ENCODE results near the gene ING5.

The ING5 gene

DNA sequence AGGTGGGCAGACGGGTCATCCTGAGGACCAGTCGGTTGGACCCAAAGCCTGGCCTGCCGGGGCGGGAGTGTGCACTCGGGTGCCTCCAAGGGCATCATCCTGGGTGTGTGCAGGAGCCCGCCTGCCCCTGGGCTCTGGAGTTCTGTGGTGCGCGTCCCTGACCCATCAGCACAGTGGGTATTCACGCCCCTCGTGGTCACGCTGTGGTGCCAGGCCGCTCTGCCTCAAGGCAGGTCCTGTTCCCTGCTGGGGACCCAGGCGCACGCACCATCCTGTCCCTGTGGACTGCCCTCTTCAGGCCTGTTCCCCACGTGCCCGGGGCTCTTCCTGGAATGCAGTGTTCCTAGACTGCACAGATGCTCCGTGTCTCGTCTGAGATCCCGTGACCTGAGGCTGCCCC lies 18.3 kb downstream of the ING5 start:
- no peak overlapping the region for H3K27ac ChIP-seq
- TF ChIP-seq, protein P1, sequence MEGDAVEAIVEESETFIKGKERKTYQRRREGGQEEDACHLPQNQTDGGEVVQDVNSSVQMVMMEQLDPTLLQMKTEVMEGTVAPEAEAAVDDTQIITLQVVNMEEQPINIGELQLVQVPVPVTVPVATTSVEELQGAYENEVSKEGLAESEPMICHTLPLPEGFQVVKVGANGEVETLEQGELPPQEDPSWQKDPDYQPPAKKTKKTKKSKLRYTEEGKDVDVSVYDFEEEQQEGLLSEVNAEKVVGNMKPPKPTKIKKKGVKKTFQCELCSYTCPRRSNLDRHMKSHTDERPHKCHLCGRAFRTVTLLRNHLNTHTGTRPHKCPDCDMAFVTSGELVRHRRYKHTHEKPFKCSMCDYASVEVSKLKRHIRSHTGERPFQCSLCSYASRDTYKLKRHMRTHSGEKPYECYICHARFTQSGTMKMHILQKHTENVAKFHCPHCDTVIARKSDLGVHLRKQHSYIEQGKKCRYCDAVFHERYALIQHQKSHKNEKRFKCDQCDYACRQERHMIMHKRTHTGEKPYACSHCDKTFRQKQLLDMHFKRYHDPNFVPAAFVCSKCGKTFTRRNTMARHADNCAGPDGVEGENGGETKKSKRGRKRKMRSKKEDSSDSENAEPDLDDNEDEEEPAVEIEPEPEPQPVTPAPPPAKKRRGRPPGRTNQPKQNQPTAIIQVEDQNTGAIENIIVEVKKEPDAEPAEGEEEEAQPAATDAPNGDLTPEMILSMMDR (conservative IDR thresholded peaks at IDR 0.05), result no peak

DNA sequence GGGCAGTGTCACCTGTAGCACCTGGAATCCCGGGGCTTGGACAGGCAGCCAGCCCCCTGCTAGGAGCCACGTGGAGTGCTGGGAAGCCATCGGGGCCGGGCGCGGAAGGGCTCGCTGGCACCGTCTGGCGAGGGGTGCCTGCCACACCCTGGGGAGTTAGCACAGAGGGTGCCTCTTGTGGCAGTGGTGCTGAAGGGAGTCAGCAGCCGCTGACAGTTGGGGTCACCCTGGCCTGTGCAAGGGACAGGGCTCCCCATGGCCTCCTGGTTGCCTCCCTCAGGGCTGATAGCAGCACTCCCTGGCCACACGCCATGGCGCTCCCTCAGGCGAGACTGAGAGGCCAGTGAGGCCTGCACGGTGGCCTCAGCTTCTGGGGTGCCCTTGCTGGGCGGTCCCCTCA lies 18.7 kb downstream of the ING5 start:
- H3K27ac ChIP-seq, result no peak overlapping the region
- TF ChIP-seq, protein P1 (conservative IDR thresholded peaks at IDR 0.05), result no peak

DNA sequence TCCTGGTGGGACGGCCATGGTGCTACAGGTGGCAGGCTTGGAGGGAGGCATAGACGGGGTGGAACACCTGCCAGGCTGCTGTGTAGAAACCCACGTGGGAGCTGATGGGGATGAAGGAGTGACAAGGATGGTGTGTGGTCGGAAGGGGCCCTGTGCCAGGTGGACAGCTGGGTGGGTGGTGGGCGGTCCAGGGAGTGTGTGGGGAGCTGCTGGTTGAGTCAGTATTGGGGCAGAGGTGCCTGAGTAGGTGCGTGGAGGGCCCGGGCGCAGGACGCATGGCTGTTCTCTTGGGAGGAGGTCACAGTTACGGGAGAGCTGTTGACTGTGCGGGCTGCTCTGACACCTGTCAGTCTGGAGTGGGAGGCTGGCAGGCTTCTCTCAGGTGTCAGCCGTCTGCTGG lies 20.0 kb downstream of the ING5 start:
- H3K27ac ChIP-seq, result no peak overlapping the region
- TF ChIP-seq, protein P1 (conservative IDR thresholded peaks at IDR 0.05), result no peak

DNA sequence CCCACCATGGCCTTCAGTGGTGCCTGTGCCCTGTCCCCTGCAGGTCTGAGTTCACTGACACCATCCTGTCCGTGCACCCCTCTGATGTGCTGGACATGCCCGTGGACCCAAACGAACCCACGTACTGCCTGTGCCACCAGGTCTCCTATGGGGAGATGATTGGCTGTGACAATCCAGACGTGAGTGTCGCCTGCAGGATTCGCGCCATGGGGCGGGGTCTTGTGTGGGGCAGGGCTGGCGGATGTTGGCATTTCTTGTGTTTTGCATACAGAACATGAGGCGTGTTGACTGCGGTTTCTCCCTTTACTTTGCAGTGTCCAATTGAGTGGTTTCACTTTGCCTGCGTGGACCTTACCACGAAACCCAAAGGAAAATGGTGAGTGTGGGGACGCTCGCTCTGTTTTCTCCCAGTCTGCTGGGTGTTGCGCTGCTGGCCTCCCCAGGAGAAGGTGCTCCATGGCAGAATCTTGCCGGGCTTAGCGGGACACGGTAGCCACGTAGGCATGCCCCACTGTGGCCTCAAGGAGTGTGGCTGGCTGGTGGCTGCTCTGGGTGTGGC lies 21.1 kb downstream of the ING5 start:
- H3K27ac ChIP-seq, result no peak overlapping the region
- TF ChIP-seq, protein P1 (conservative IDR thresholded peaks at IDR 0.05), result no peak

DNA sequence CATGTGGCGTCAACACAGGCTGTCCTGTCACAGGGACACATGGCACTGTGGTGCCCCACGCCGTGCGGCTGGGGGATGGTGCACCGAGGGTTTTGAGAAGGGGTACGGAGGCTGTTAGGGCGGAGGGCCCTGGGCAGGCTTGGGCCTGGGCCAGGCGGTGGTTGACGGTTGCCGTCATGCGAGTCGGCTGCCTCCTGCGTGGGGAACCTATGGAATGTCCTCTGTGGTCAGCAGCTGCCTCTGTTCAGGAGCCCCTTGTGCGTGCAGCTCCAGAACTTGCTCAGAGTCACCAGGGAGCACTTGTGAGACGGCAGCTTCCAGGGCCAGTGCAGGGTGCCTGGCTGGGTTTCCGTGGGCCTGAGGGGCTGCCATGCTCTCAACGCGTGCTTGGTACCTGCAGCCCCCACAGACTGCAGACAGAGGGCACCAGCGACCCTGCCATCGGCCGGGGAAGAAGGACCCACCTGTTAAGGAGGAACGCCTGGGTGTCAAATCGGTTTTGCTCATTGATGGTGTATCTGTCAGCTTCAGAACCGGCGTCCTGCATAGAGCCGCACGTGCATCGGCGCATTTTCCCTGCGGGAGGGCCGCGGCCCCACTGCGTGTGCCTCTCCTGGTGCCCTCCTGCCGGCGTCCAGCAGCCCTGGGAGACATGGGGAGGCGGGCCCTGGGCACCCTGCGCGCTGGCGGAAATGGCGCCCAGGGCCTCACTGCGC lies 22.6 kb downstream of the ING5 start:
- TF ChIP-seq, protein P1 (conservative IDR thresholded peaks at IDR 0.05), result peak; percentile 47

DNA sequence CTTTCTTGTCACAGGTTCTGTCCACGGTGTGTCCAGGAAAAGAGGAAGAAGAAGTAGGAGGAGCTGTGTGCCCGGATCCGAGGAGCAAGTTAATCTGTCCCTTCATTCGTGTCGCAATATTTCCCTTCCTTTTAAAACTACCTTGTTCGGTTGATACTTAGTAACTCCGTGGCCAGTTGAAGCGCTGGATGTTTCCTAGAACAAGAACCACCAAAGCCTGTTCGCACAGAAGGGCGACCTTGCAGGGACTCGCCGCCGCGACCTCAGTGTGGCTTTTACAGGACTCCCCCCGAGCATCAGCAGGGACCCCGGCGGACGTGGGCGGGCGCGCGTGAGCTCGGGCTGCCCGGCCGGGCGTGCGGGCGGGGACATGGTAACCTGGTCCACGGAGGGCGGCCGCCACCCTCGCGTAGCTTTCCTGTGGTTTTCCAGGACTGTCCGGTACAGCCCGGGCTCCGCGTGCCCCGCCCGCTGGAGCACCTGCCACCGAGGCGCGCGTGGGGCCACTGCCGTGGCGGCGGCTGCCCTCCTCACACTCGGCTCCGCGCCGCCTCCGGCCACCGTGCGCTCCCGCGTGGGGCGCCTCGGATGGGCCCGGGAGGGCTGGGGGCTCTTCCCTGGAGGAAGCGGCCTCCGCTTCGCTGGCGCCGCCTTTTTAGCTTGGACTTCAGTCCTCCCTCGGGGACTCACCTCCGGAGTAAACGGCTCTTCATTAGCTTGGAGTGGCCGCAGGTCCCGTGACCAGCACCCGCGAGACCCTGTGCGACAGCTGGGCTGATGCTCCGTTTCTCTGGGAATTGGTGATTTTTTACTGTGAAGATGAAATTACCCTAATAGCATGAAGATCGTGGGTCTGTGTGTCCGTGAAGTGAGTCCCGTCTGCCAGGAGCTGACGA lies 23.4 kb downstream of the ING5 start:
- TF ChIP-seq, protein P1 (conservative IDR thresholded peaks at IDR 0.05), result no peak
- no peak overlapping the region for H3K27ac ChIP-seq

More for the DNA sequence above, 22.6 kb downstream of the ING5 start:
- H3K27ac ChIP-seq, result no peak overlapping the region

DNA sequence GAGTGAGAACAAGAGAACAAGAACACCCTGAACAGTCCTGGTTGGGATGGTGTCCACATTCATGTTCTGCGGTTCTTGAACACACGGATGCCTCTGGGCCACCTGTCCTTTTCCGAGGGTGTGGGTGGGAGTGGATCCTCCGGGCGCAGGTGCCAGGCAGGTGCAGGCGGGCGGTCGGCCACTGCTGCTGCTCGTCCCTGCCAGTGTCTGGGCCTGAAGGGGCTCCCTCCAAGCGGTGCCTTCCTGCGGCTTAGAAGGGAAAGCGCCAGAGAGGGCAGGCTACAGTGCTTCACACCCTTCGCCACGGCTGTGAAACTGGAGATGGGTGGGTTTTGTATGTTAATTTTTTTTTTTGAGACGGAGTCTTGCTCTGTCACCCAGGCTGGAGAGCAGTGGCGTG lies 24.6 kb downstream of the ING5 start:
- TF ChIP-seq, protein P1 (conservative IDR thresholded peaks at IDR 0.05), result no peak
- no peak overlapping the region for H3K27ac ChIP-seq
